Measurements from ENCODE around the gene PTGR3. TPM values are rescaled to one million over a fixed set of nuclear protein-coding genes. Genes with fewer than 3 reads are reported as not detected.

The PTGR3 gene
- total RNA-seq, 2 donors from 2014 or later: 8.9 to 26.5 TPM

DNA sequence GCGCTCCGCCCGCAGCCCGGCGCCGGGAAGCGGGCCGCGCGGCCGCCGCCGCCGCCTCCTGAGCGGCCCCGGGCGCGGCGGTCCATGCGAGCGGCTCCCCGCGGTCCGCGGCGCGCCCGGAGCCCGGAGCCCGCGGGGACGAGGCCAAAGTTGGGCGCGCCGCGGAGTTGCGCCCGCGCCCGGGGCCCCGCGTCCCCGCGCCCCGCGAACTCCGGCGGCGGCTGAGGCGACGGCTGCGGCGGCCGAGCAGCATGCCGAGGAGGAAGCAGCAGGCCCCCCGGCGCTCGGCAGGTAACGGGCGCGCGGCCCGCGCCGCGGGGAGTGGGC, 2.6 kb upstream of the PTGR3 start:
- TF ChIP-seq POLR2A (IDR thresholded peaks at IDR 0.05) (no peak), CTCF (IDR thresholded peaks at IDR 0.05) (no peak)
- 0% methylated on average over 35 of the region's 66 CpGs; no CpG with 5 or more reads in 1 of the 2 donors for WGBS, 2 donors
- Histone ChIP-seq H3K27ac (peak overlapping the region; percentile 52 to 82 (median 68)), H3K9me3 (no peaks in the 10 kb centered on the region), H3K36me3 (replicated peaks in 1 of 2; ENCODE audit: insufficient read depth in 1 of 2, low read depth in 2 of 2) (no peaks in the 10 kb centered on the region), H3K4me1 (peaks cover 45% of the 10 kb centered on the region), H3K4me3 (peak overlapping the region in 1 of 2 donors; percentile 71), H3K27me3 (no peaks in the 10 kb centered on the region)
- intact Hi-C loops (cut with DNase I): no loop called here
- DNase-seq (no peak), ATAC-seq (no peak)

GRCh38 chr18:75211002-75211621, 2.2 kb upstream of the PTGR3 start:
- DNase-seq (no peak), ATAC-seq (no peak)
- intact Hi-C loops (cut with DNase I): no loop called here
- peaks cover 45% of the 10 kb centered on the region for H3K4me1 ChIP-seq
- H3K27me3 ChIP-seq: no peaks in the 10 kb centered on the region
- H3K27ac ChIP-seq: peak overlapping the region; percentile 92 to 98 (median 94)
- 0% methylated on average over 30 to 60 of the region's 64 CpGs for WGBS, 2 donors
- H3K4me3 ChIP-seq: peak overlapping the region; percentile 31 to 39
- TF ChIP-seq POLR2A (IDR thresholded peaks at IDR 0.05): no peak
- no peak for TF ChIP-seq CTCF (IDR thresholded peaks at IDR 0.05)
- H3K36me3 ChIP-seq (replicated peaks in 1 of 2; ENCODE audit: insufficient read depth in 1 of 2, low read depth in 2 of 2): no peaks in the 10 kb centered on the region
- H3K9me3 ChIP-seq: no peaks in the 10 kb centered on the region

- ATAC-seq: peak; percentile 56
- no peak for TF ChIP-seq CTCF (IDR thresholded peaks at IDR 0.05)
- peak in 2 of 3 donors; percentile 83 to 87 for TF ChIP-seq POLR2A (IDR thresholded peaks at IDR 0.05)
- H3K9me3 ChIP-seq: no peaks in the 10 kb centered on the region
- peak within 1 kb of the TSS; percentile 39 to 58 for H3K4me3 ChIP-seq
- no peaks in the 10 kb centered on the region for H3K27me3 ChIP-seq
- intact Hi-C loops (cut with DNase I): no loop called here
- H3K27ac ChIP-seq: peak within 1 kb of the TSS; percentile 92 to 98 (median 94)
- H3K36me3 ChIP-seq (replicated peaks in 1 of 2; ENCODE audit: insufficient read depth in 1 of 2, low read depth in 2 of 2): no peaks in the 10 kb centered on the region
- peaks cover 52% of the 10 kb centered on the region for H3K4me1 ChIP-seq
- 0 to 1% methylated on average over 15 of the region's 15 CpGs for WGBS, 2 donors
- DNase-seq: peak; percentile 69 to 90 (median 73)
These were observed 1.5 kb upstream of the PTGR3 start, which contains the start of gene TSHZ1 for GRCh38 chr18:75210274-75211001. TSHZ1 (plus strand) TSS chr18:75210797; CDS start chr18:75211877, 1,080 bp downstream.

DNA sequence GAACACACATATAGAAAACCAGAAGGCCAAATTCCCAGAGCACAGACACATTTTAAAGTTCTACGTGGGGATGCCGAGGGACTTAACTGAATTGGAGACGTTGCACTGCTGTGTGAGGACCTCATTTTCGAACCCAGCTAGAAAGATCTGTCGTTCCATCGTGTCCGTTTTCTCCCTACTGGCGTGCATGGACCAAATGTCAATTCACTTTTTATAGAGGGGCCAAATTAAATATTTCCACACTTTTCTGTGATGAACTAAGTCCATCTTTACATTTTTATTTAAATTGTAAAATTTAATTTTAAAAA, 966 bp upstream of the PTGR3 start:
- no peaks in the 10 kb centered on the region for H3K36me3 ChIP-seq (replicated peaks in 1 of 2; ENCODE audit: insufficient read depth in 1 of 2, low read depth in 2 of 2)
- 0 to 1% methylated on average over 8 of the region's 8 CpGs for WGBS, 2 donors
- ATAC-seq: no peak

More for the DNA sequence above, 966 bp upstream of the PTGR3 start:
- no peaks in the 10 kb centered on the region for H3K27me3 ChIP-seq
- intact Hi-C loops (cut with DNase I): no loop called here
- TF ChIP-seq POLR2A (IDR thresholded peaks at IDR 0.05) (no peak), CTCF (IDR thresholded peaks at IDR 0.05) (no peak)
- H3K4me1 ChIP-seq: peaks cover 53% of the 10 kb centered on the region
- peak overlapping the region; percentile 92 to 98 (median 94) for H3K27ac ChIP-seq
- H3K9me3 ChIP-seq: no peaks in the 10 kb centered on the region
- DNase-seq: no peak
- peak overlapping the region; percentile 2 to 58 for H3K4me3 ChIP-seq

All from body of pancreas (tissue), 4 donors.